Measurements from ENCODE around the gene AGAP1. TPM values are rescaled to one million over a fixed set of nuclear protein-coding genes. Genes with fewer than 3 reads are reported as not detected.

Gene AGAP1
- total and polyA plus RNA-seq, 10 donors, result 1.1 to 26.6 (median 11.3) TPM

DNA sequence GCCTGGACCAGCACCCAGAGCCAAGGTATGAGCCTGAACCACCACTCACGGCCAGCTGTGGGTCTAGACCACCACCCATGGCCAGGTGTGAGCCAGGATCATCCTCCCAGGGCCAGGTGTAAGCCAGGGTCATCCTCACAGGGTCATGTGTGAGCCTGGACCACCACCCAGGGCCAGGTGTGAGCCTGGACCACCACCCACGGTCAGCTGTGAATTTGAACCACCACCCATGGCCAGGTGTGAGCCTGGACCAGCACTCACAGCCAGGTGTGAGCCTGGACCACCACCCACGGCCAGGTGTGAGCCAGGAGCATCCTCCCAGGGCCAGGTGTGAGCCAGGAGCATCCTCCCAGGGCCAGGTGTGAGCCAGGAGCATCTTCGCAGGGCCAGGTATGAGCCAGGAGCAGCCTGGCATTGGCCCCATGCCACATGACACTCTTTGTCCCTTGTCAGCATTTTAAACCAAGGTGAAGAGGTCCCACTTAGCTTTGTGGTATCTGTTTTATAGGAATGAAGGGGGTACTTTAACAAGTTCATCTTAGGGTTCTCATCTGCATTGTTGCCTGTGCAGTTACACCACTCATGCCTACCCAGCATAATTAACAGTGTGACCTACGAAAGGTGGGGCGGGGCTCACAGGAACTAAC is 71.2 kb downstream of the AGAP1 start:
- Histone ChIP-seq H3K9me3 (peaks cover 0 to 15% (median 8%) of the 10 kb centered on the region in 8 donors), H3K4me3 (no peak overlapping the region), H3K27me3 (replicated peaks in 1 of 7) (peaks cover 0 to 54% (median 0%) of the 10 kb centered on the region in 7 donors), H3K36me3 (no peaks in the 10 kb centered on the region), H3K4me1 (peaks cover 0 to 40% (median 15%) of the 10 kb centered on the region in 6 donors), H3K27ac (no peak overlapping the region)
- TF ChIP-seq POLR2AphosphoS5 (IDR thresholded peaks at IDR 0.05) (no peak), POLR2A (IDR thresholded peaks at IDR 0.05) (no peak)
- TF ChIP-seq, protein P1, sequence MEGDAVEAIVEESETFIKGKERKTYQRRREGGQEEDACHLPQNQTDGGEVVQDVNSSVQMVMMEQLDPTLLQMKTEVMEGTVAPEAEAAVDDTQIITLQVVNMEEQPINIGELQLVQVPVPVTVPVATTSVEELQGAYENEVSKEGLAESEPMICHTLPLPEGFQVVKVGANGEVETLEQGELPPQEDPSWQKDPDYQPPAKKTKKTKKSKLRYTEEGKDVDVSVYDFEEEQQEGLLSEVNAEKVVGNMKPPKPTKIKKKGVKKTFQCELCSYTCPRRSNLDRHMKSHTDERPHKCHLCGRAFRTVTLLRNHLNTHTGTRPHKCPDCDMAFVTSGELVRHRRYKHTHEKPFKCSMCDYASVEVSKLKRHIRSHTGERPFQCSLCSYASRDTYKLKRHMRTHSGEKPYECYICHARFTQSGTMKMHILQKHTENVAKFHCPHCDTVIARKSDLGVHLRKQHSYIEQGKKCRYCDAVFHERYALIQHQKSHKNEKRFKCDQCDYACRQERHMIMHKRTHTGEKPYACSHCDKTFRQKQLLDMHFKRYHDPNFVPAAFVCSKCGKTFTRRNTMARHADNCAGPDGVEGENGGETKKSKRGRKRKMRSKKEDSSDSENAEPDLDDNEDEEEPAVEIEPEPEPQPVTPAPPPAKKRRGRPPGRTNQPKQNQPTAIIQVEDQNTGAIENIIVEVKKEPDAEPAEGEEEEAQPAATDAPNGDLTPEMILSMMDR (IDR thresholded peaks at IDR 0.05 in 8 of 11, conservative IDR thresholded peaks at IDR 0.05 in 3 of 11), result no peak
- intact Hi-C loops (cut with DNase I; ENCODE audit: low total_unique reads), result no loop called here
- peak; percentile 57 for DNase-seq
- WGBS, 5 donors, result 80 to 87% (median 82%) methylated on average over 3 to 6 of the region's 6 CpGs

DNA sequence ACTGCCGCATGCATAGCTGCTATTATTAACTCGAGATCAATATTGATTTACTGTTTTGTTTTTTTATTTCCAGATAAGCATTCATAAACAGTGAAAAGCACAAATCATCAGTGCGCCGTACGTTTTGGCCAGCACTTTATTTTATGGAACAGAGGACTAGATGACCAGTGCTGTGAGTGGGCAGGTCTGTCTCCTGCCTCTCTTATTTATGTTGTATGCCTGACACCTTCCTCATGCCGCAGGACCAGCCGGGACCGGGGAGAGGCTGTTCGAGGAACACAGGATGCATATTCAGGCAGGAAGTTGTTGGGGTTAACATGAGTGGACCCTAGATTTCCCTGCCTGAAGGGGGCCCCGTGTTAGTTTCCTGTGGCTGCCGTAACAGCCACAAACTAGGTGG is 72.6 kb downstream of the AGAP1 start:
- Histone ChIP-seq H3K27me3 (replicated peaks in 1 of 7) (peaks cover 0 to 50% (median 0%) of the 10 kb centered on the region in 7 donors), H3K27ac (no peak overlapping the region), H3K4me1 (peaks cover 0 to 40% (median 15%) of the 10 kb centered on the region in 6 donors), H3K36me3 (no peaks in the 10 kb centered on the region), H3K4me3 (no peak overlapping the region), H3K9me3 (peaks cover 0 to 15% (median 8%) of the 10 kb centered on the region in 8 donors)
- 27 to 39% (median 29%) methylated on average over 9 to 11 of the region's 11 CpGs for WGBS, 5 donors
- no peak for DNase-seq
- TF ChIP-seq, protein P1 (IDR thresholded peaks at IDR 0.05 in 8 of 11, conservative IDR thresholded peaks at IDR 0.05 in 3 of 11), result no peak
- TF ChIP-seq POLR2AphosphoS5 (IDR thresholded peaks at IDR 0.05) (no peak), POLR2A (IDR thresholded peaks at IDR 0.05) (no peak)
- intact Hi-C loops (cut with DNase I; ENCODE audit: low total_unique reads), result no loop called here

- Histone ChIP-seq H3K36me3 (no peaks in the 10 kb centered on the region), H3K4me3 (no peak overlapping the region), H3K27me3 (replicated peaks in 1 of 7) (peaks cover 0 to 50% (median 0%) of the 10 kb centered on the region in 7 donors), H3K9me3 (peaks cover 0 to 15% (median 8%) of the 10 kb centered on the region in 8 donors), H3K4me1 (peaks cover 0 to 40% (median 14%) of the 10 kb centered on the region in 6 donors), H3K27ac (no peak overlapping the region)
- 60 to 73% (median 64%) methylated on average over 7 to 10 of the region's 10 CpGs for WGBS, 5 donors
- intact Hi-C loops (cut with DNase I; ENCODE audit: low total_unique reads), result no loop called here
- TF ChIP-seq, protein P1 (IDR thresholded peaks at IDR 0.05 in 8 of 11, conservative IDR thresholded peaks at IDR 0.05 in 3 of 11), result no peak
- TF ChIP-seq POLR2AphosphoS5 (IDR thresholded peaks at IDR 0.05), result no peak
- TF ChIP-seq POLR2A (IDR thresholded peaks at IDR 0.05), result no peak
- no peak for DNase-seq
Observed at GRCh38 chr2:235566931-235567495, 73.2 kb downstream of the AGAP1 start.

GRCh38 chr2:235567842-235568241 is 74.0 kb downstream of the AGAP1 start:
- H3K4me3 ChIP-seq, result no peak overlapping the region
- H3K27me3 ChIP-seq (replicated peaks in 1 of 7), result peaks cover 0 to 42% (median 0%) of the 10 kb centered on the region in 7 donors
- TF ChIP-seq POLR2A (IDR thresholded peaks at IDR 0.05) (no peak), POLR2AphosphoS5 (IDR thresholded peaks at IDR 0.05) (no peak)
- TF ChIP-seq, protein P1 (IDR thresholded peaks at IDR 0.05 in 8 of 11, conservative IDR thresholded peaks at IDR 0.05 in 3 of 11), result no peak
- H3K4me1 ChIP-seq, result peaks cover 0 to 32% (median 13%) of the 10 kb centered on the region in 6 donors
- intact Hi-C loops (cut with DNase I; ENCODE audit: low total_unique reads), result no loop called here
- H3K36me3 ChIP-seq, result no peaks in the 10 kb centered on the region
- no peak for DNase-seq
- no peak overlapping the region for H3K27ac ChIP-seq
- peaks cover 0 to 15% (median 8%) of the 10 kb centered on the region in 8 donors for H3K9me3 ChIP-seq
- 77 to 96% (median 88%) methylated on average over 4 to 5 of the region's 5 CpGs for WGBS, 5 donors

Data from spleen (tissue), 11 donors.